Stimulated activated CD4-positive, alpha-beta T cell treated with anti-CD3 and anti-CD28 coated beads, Interleukin-15, amount 100 ng/mL, for 1 hour (primary cell): Measurements from ENCODE around the gene CHIC1.

Experiments used
- DNase-seq, 2 donors: peaks; one replicate each; pipeline ENCODE4 v3.0.0-alpha.2; 2020; ENCODE audit warnings: low read depth in 1 of 2, low spot score in 1 of 2

The CHIC1 gene

GRCh38 chrX:73728602-73729001 is 165.6 kb downstream of the CHIC1 start:
- no peak for DNase-seq
